ENCODE results near the gene TMCC3.
"Not testable (repeated sequence)": the region's sequence is repeated elsewhere in the genome, so short reads cannot be mapped to it uniquely, and the experiment has no call there.

The TMCC3 gene

GRCh38 chr12:94601307-94601706, 49.0 kb downstream of the TMCC3 start:
- DNase-seq (ENCODE audit: low spot score), result not testable (repeated sequence)

- DNase-seq (ENCODE audit: low spot score), result no peak
Observed at GRCh38 chr12:94599189-94599588, 51.2 kb downstream of the TMCC3 start.

GRCh38 chr12:94597268-94597667, 53.1 kb downstream of the TMCC3 start:
- no peak for DNase-seq (ENCODE audit: low spot score)

GRCh38 chr12:94596596-94596995, 53.8 kb downstream of the TMCC3 start:
- no peak for DNase-seq (ENCODE audit: low spot score)

GRCh38 chr12:94595152-94595551, 55.2 kb downstream of the TMCC3 start:
- DNase-seq (ENCODE audit: low spot score), result no peak

GRCh38 chr12:94594443-94594825, 55.9 kb downstream of the TMCC3 start:
- DNase-seq (ENCODE audit: low spot score), result no peak

- no peak for DNase-seq (ENCODE audit: low spot score)
Observed at GRCh38 chr12:94593822-94594442, 56.4 kb downstream of the TMCC3 start.

GRCh38 chr12:94592723-94593122, 57.6 kb downstream of the TMCC3 start:
- not testable (repeated sequence) for DNase-seq (ENCODE audit: low spot score)

GRCh38 chr12:94592080-94592479, 58.3 kb downstream of the TMCC3 start:
- no peak for DNase-seq (ENCODE audit: low spot score)

- DNase-seq (ENCODE audit: low spot score), result no peak
Observed at GRCh38 chr12:94590428-94590827, 59.9 kb downstream of the TMCC3 start.

- no peak for DNase-seq (ENCODE audit: low spot score)
Observed at GRCh38 chr12:94589591-94590001, 60.8 kb downstream of the TMCC3 start.

- no peak for DNase-seq (ENCODE audit: low spot score)
Observed at GRCh38 chr12:94588346-94588745, 62.0 kb downstream of the TMCC3 start.

- no peak for DNase-seq (ENCODE audit: low spot score)
Observed at GRCh38 chr12:94587266-94588241, 62.8 kb downstream of the TMCC3 start.

GRCh38 chr12:94586589-94587259, 63.6 kb downstream of the TMCC3 start:
- DNase-seq (ENCODE audit: low spot score), result no peak

- DNase-seq (ENCODE audit: low spot score), result no peak
Observed at GRCh38 chr12:94585626-94586025, 64.7 kb downstream of the TMCC3 start.

GRCh38 chr12:94584377-94584776, 66.0 kb downstream of the TMCC3 start:
- DNase-seq (ENCODE audit: low spot score), result no peak

GRCh38 chr12:94582591-94582990, 67.8 kb downstream of the TMCC3 start:
- DNase-seq (ENCODE audit: low spot score), result no peak

GRCh38 chr12:94575645-94576403, 74.5 kb downstream of the TMCC3 start:
- DNase-seq (ENCODE audit: low spot score), result no peak

- DNase-seq (ENCODE audit: low spot score), result no peak
Observed at GRCh38 chr12:94575024-94575423, 75.3 kb downstream of the TMCC3 start.

- no peak for DNase-seq (ENCODE audit: low spot score)
Observed at GRCh38 chr12:94571556-94571955, 78.8 kb downstream of the TMCC3 start.

- no peak for DNase-seq (ENCODE audit: low spot score)
Observed at GRCh38 chr12:94570161-94570560, 80.2 kb downstream of the TMCC3 start.

- DNase-seq (ENCODE audit: low spot score), result no peak
Observed at GRCh38 chr12:94567761-94568160, 82.6 kb downstream of the TMCC3 start.
